Activated CD8-positive, alpha-beta memory T cell treated with anti-CD3 and anti-CD28 coated beads for 24 hours (primary cell): ENCODE measurements around the gene SPACA4.
A peak's percentile ranks its signal among the peaks of the same experiment; 100 is the strongest.

Source experiments
- DNase-seq: peaks from one replicate; pipeline ENCODE4 v3.0.0-alpha.2; 2020

Gene SPACA4

GRCh38 chr19:48598996-48599700 lies 7.4 kb upstream of the SPACA4 start:
- DNase-seq, result no peak

GRCh38 chr19:48600679-48601417 lies 5.7 kb upstream of the SPACA4 start:
- no peak for DNase-seq

- no peak for DNase-seq
Observed at GRCh38 chr19:48603001-48603400, 3.5 kb upstream of the SPACA4 start.

GRCh38 chr19:48603449-48603848 lies 3.1 kb upstream of the SPACA4 start:
- DNase-seq, result no peak

- no peak for DNase-seq
Observed at GRCh38 chr19:48603850-48604249, 2.7 kb upstream of the SPACA4 start.

GRCh38 chr19:48607359-48607755 lies 815 bp downstream of the SPACA4 start:
- DNase-seq, result no peak

- peak; percentile 71 for DNase-seq
Observed at GRCh38 chr19:48608798-48609263, 2.3 kb downstream of the SPACA4 start.

GRCh38 chr19:48609571-48610108 lies 3.1 kb downstream of the SPACA4 start:
- DNase-seq, result no peak

GRCh38 chr19:48611872-48612271 lies 5.3 kb downstream of the SPACA4 start:
- no peak for DNase-seq

- peak; percentile 68 for DNase-seq
Observed at GRCh38 chr19:48613024-48613851, 6.7 kb downstream of the SPACA4 start.

GRCh38 chr19:48613852-48614435 lies 7.4 kb downstream of the SPACA4 start:
- DNase-seq, result peak; percentile 76

GRCh38 chr19:48614436-48615230 lies 8.1 kb downstream of the SPACA4 start, which contains the start of gene FAM83E:
FAM83E (minus strand) TSS chr19:48615076; CDS start chr19:48613372, 1,704 bp downstream.
- DNase-seq, result no peak

GRCh38 chr19:48615231-48616040 lies 8.9 kb downstream of the SPACA4 start:
- no peak for DNase-seq

- no peak for DNase-seq
Observed at GRCh38 chr19:48616041-48616436, 9.5 kb downstream of the SPACA4 start.

- no peak for DNase-seq
Observed at GRCh38 chr19:48616491-48617056, 10.0 kb downstream of the SPACA4 start.

GRCh38 chr19:48617146-48617937 lies 10.8 kb downstream of the SPACA4 start:
- DNase-seq, result no peak

GRCh38 chr19:48618278-48618915 lies 11.9 kb downstream of the SPACA4 start:
- no peak for DNase-seq

- DNase-seq, result peak; percentile 97
Observed at GRCh38 chr19:48618916-48619691, 12.6 kb downstream of the SPACA4 start, which contains the start of the genes RPL18 and SPHK2. RPL18 (minus strand) TSS chr19:48619178; CDS start chr19:48619143, 35 bp downstream. SPHK2 (plus strand) TSS chr19:48619506; CDS start chr19:48620515, 1,009 bp downstream.
